Mesenchymal stem cell (in vitro differentiated cells and primary cell): ENCODE data around the gene RGS11.

Experiments
- DNase-seq: peaks from one replicate; pipeline ENCODE4 v3.0.0-alpha.2; 2013
- H2AFZ ChIP-seq: one replicate; pipeline ENCODE4 v1.6.1; 2013; ENCODE audit warnings: low read depth, mild to moderate bottlenecking, control low read depth, inconsistent platforms, low read length, moderate library complexity
- H2AK5ac ChIP-seq: 2 replicates; pipeline ENCODE4 v1.6.1; 2013; ENCODE audit warnings: low read length, moderate library complexity, mild to moderate bottlenecking, inconsistent platforms; ENCODE audit not compliant: severe bottlenecking
- H2BK120ac ChIP-seq: one replicate; pipeline ENCODE4 v1.6.1; 2013; ENCODE audit warnings: low read depth, mild to moderate bottlenecking, inconsistent platforms, low read length, moderate library complexity
- H2BK12ac ChIP-seq, 2 experiments: one replicate each; pipeline ENCODE4 v1.6.1; 2013; ENCODE audit warnings: inconsistent platforms in 2 of 2, low read length in 2 of 2, mild to moderate bottlenecking in 2 of 2, moderate library complexity in 2 of 2, control low read depth in 1 of 2
- H2BK15ac ChIP-seq: one replicate; pipeline ENCODE4 v1.6.1; 2013; ENCODE audit warnings: mild to moderate bottlenecking, low read depth, inconsistent platforms; ENCODE audit not compliant: poor library complexity, severe bottlenecking
- H2BK5ac ChIP-seq: 2 replicates; pipeline ENCODE4 v1.6.1; 2013; ENCODE audit warnings: low read depth, mild to moderate bottlenecking, low read length, control low read depth, inconsistent platforms; ENCODE audit not compliant: poor library complexity, severe bottlenecking
- H3K14ac ChIP-seq, 2 experiments: one replicate each; pipeline ENCODE4 v1.6.1; 2013; ENCODE audit warnings: inconsistent platforms in 2 of 2, low read length in 2 of 2, control low read depth in 1 of 2, mild to moderate bottlenecking in 1 of 2, moderate library complexity in 1 of 2
- H3K18ac ChIP-seq, 2 experiments: one replicate each; pipeline ENCODE4 v1.6.1; 2013; ENCODE audit warnings: inconsistent platforms in 2 of 2, low read length in 2 of 2, control low read depth in 1 of 2, low read depth in 1 of 2, mild to moderate bottlenecking in 1 of 2
- H3K23ac ChIP-seq, 2 experiments: one replicate each; pipeline ENCODE4 v1.6.1; 2013; ENCODE audit warnings: inconsistent platforms in 2 of 2, low read length in 2 of 2, mild to moderate bottlenecking in 2 of 2, moderate library complexity in 2 of 2, control low read depth in 1 of 2
- H3K27ac ChIP-seq: 2 replicates; pipeline ENCODE4 v1.5.1; 2013; ENCODE audit warnings: mild to moderate bottlenecking, moderate library complexity, low read length, control low read depth, inconsistent platforms; ENCODE audit not compliant: poor library complexity, severe bottlenecking
- H3K27me3 ChIP-seq, 2 experiments: 2 replicates each; pipeline versions ENCODE4 v1.6.1 to v1.7.0; 2013; ENCODE audit warnings: low read length in 2 of 2, mild to moderate bottlenecking in 2 of 2, moderate library complexity in 2 of 2, control low read depth in 1 of 2, inconsistent platforms in 1 of 2; ENCODE audit not compliant: control insufficient read depth in 1 of 2, insufficient read depth in 1 of 2
- H3K36me3 ChIP-seq, 2 experiments: 2 replicates each; pipeline versions ENCODE4 v1.6.1 to v1.7.0; 2013; ENCODE audit warnings: low read length in 2 of 2, control low read depth in 1 of 2, inconsistent platforms in 1 of 2, low read depth in 1 of 2, mild to moderate bottlenecking in 1 of 2; ENCODE audit not compliant: insufficient read depth in 2 of 2, control insufficient read depth in 1 of 2
- H3K4ac ChIP-seq, 2 experiments: one replicate each; pipeline ENCODE4 v1.6.1; 2013; ENCODE audit warnings: inconsistent platforms in 2 of 2, low read length in 2 of 2, mild to moderate bottlenecking in 2 of 2, moderate library complexity in 2 of 2, control low read depth in 1 of 2, low read depth in 1 of 2
- H3K4me1 ChIP-seq: 2 replicates; pipeline ENCODE4 v1.6.1; 2013; ENCODE audit warnings: low read depth, low read length, control low read depth; ENCODE audit not compliant: control insufficient read depth, insufficient read depth
- H3K4me2 ChIP-seq: 2 replicates; pipeline ENCODE4 v1.6.1; 2013; ENCODE audit warnings: low read length, mild to moderate bottlenecking, inconsistent platforms; ENCODE audit not compliant: poor library complexity, severe bottlenecking
- H3K4me3 ChIP-seq, 2 experiments: 2 replicates each; pipeline versions ENCODE4 v1.5.1 to v1.7.0; 2013; ENCODE audit warnings: low read length in 2 of 2, mild to moderate bottlenecking in 2 of 2, control low read depth in 1 of 2, low read depth in 1 of 2; ENCODE audit not compliant: insufficient read depth in 1 of 2
- H3K79me1 ChIP-seq: replicated peaks from 2 replicates; pipeline ENCODE4 v1.6.1; 2013; ENCODE audit warnings: mild to moderate bottlenecking, control low read depth, low read length, inconsistent platforms; ENCODE audit not compliant: poor library complexity, severe bottlenecking
- H3K9ac ChIP-seq: 2 replicates; pipeline ENCODE4 v1.7.0; 2013; ENCODE audit warnings: mild to moderate bottlenecking, low read length, moderate library complexity
- H3K9me3 ChIP-seq: 2 replicates; pipeline ENCODE4 v1.7.0; 2013; ENCODE audit warnings: mild to moderate bottlenecking, low read length; ENCODE audit not compliant: control insufficient read depth
- H4K8ac ChIP-seq: one replicate; pipeline ENCODE4 v1.6.1; 2013; ENCODE audit warnings: inconsistent platforms, mild to moderate bottlenecking, low read length, moderate library complexity
- H4K91ac ChIP-seq: one replicate; pipeline ENCODE4 v1.6.1; 2013; ENCODE audit warnings: mild to moderate bottlenecking, low read length, inconsistent platforms
- WGBS: methylation state at CpG from one replicate; pipeline ENCODE4 v1.1.7; 2013; ENCODE audit warnings: mixed read lengths; 5-methylcytosine and 5-hydroxymethylcytosine counted together

The RGS11 gene

DNA sequence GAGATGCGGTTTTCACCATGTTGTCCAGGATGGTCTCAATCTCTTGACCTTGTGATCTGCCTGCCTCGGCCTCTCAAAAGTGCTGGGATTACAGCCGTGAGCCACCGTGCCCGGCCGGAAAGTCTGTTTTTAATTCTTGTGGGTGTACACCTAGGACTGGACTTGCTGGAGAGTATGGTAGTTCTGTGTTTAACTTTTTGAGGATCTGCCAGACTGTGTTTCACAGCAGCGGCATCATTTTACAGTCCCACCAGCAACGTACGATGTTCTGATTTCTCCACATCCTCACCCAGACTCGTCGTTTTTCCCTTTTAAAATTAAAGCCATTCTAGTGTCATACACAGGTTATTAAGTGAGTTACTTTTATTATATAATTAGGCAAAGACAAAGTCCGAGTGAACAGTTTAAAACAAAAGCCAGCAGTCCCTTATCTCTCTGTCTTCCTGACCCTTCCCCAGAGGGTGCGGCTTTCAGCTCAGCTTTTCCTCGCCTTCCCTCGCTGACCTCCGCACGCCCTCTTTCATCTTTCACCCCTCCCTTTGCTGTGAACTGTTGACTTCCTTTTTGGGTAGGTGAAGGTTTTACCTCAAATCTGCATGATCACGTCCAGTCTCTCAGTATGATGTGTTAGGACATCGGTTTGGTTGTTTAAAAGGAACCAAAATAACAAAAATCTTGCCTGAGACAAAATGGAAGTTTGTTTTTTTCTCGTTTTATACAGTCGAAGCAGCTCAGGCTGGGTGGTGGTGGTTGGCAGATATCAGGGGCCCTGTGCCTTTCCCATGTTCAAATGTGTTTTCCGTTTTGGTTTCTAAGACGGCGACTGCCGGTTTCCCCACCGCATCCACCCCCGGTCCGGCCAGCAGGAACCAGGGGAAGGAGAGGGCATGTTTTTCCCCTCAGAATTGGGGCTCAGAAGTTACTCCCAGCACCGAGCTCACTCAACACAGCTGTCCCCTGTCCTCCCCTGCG lies 23.1 kb downstream of the RGS11 start:
- no peak for DNase-seq
- Histone ChIP-seq H4K91ac (no peak overlapping the region), H3K9ac (no peak overlapping the region), H2BK15ac (no peak overlapping the region), H3K9me3 (no peaks in the 10 kb centered on the region), H2AFZ (no peak overlapping the region), H4K8ac (no peak overlapping the region), H3K79me1 (peaks cover 17% of the 10 kb centered on the region), H3K14ac (no peak overlapping the region), H3K27me3 (no peaks in the 10 kb centered on the region), H3K27ac (no peak overlapping the region), H2BK12ac (no peak overlapping the region), H3K18ac (no peak overlapping the region), H2AK5ac (no peak overlapping the region), H3K23ac (no peak overlapping the region), H2BK5ac (no peak overlapping the region), H2BK120ac (no peak overlapping the region), H3K4me3 (no peak overlapping the region), H3K4ac (no peak overlapping the region), H3K36me3 (peaks cover 55% of the 10 kb centered on the region in 2 experiments), H3K4me2 (no peak overlapping the region), H3K4me1 (peaks cover 3% of the 10 kb centered on the region)
- WGBS, result 93% methylated on average over 22 of the region's 30 CpGs

DNA sequence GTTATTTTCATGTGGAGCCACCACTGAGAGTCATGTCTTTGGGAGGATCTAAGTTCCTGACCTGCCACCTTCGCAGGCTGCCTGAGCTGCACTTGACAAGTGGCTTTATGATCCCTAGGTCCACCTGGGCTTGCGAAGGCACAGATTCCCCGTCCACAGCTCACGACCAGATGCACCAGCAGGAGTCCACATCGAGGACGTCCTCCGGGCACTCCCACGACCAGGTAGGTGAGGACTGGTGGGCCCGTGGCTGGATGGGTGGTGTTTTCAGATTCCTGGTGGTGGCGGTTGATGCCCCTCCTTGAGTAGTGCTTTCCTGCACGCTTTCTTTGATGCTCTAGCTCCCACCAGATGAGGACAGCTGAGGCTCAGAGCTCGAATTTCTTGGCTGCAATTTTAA lies 26.3 kb downstream of the RGS11 start:
- Histone ChIP-seq H3K23ac (no peak overlapping the region), H3K4me1 (peaks cover 6% of the 10 kb centered on the region), H3K9me3 (no peaks in the 10 kb centered on the region), H4K91ac (no peak overlapping the region), H3K36me3 (peaks cover 33 to 35% of the 10 kb centered on the region in 2 experiments), H2BK12ac (no peak overlapping the region), H3K27me3 (no peaks in the 10 kb centered on the region), H3K79me1 (peaks cover 22% of the 10 kb centered on the region), H2BK120ac (no peak overlapping the region), H3K9ac (no peak overlapping the region), H3K18ac (no peak overlapping the region), H2BK5ac (no peak overlapping the region), H4K8ac (no peak overlapping the region), H2BK15ac (no peak overlapping the region), H2AK5ac (no peak overlapping the region), H3K14ac (no peak overlapping the region), H3K4me2 (no peak overlapping the region), H2AFZ (no peak overlapping the region), H3K4me3 (peak overlapping the region in 1 of 2 experiments; percentile 4), H3K27ac (no peak overlapping the region), H3K4ac (no peak overlapping the region)
- no peak for DNase-seq
- 90% methylated on average over 12 of the region's 12 CpGs for WGBS

DNA sequence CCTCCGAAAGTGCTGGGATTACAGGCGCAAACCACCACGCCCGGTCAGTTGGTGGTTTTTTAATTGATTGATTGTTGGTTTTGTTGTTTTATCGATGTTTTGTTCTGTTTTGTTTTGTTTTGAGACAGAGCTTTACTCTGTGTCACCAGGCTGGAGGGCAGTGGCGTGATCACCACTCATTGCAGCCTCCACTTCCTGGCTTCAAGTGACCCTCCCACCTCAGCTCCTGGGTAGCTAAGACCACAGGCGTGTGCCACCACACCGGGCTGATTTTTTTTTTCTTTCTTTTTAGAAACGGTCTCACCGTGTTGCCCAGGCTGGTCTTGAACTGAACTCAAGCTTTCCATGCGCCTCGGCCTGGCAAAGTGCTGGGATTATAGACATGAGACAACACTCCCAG lies 28.7 kb downstream of the RGS11 start:
- no peak overlapping the region for H2AFZ ChIP-seq
- H3K4me3 ChIP-seq, result no peak overlapping the region
- H3K4me2 ChIP-seq, result no peak overlapping the region
- no peak overlapping the region for H3K18ac ChIP-seq
- DNase-seq, result no peak
- no peaks in the 10 kb centered on the region for H3K27me3 ChIP-seq
- H2BK5ac ChIP-seq, result no peak overlapping the region
- no peak overlapping the region for H4K91ac ChIP-seq
- no peak overlapping the region for H3K23ac ChIP-seq
- no peak overlapping the region for H2AK5ac ChIP-seq
- H3K27ac ChIP-seq, result no peak overlapping the region
- 96% methylated on average over 10 of the region's 12 CpGs for WGBS
- no peak overlapping the region for H3K4ac ChIP-seq
- H3K79me1 ChIP-seq, result peaks cover 24% of the 10 kb centered on the region
- H3K4me1 ChIP-seq, result peaks cover 8% of the 10 kb centered on the region
- H4K8ac ChIP-seq, result no peak overlapping the region
- H2BK15ac ChIP-seq, result no peak overlapping the region
- H3K9ac ChIP-seq, result no peak overlapping the region
- H2BK120ac ChIP-seq, result no peak overlapping the region
- no peaks in the 10 kb centered on the region for H3K9me3 ChIP-seq
- no peak overlapping the region for H2BK12ac ChIP-seq
- H3K36me3 ChIP-seq, result peaks cover 14 to 20% of the 10 kb centered on the region in 2 experiments
- no peak overlapping the region for H3K14ac ChIP-seq

DNA sequence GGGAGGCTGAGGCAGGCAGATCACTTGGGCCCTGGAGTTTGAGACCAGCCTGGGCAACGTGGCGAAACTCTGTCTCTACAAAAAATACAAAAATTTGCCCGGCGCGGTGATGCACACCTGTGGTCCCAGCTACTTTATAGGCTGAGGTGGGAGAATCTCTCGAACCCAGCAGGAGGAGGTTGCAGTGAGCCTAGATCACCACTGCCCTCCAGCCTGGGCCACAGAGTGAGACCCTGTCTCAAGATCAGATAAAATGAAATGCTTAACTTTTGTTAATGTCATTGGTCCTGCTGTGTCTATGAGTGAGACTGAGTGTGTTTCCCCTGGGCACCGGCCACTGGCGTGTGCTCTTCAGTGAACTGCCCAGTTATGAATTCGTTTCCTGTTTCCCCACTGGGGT lies 30.6 kb downstream of the RGS11 start:
- H4K91ac ChIP-seq, result no peak overlapping the region
- no peak overlapping the region for H2BK5ac ChIP-seq
- H3K18ac ChIP-seq, result no peak overlapping the region
- H2AK5ac ChIP-seq, result no peak overlapping the region
- no peak overlapping the region for H2BK12ac ChIP-seq
- H3K14ac ChIP-seq, result no peak overlapping the region
- no peak overlapping the region for H3K23ac ChIP-seq
- H3K27ac ChIP-seq, result no peak overlapping the region
- no peak overlapping the region for H2BK120ac ChIP-seq
- H3K4me2 ChIP-seq, result no peak overlapping the region
- H3K4me1 ChIP-seq, result peaks cover 6% of the 10 kb centered on the region
- no peak overlapping the region for H3K9ac ChIP-seq
- no peak overlapping the region for H4K8ac ChIP-seq
- no peak overlapping the region for H3K4ac ChIP-seq
- H3K36me3 ChIP-seq, result peaks cover 8 to 11% of the 10 kb centered on the region in 2 experiments
- WGBS, result 94% methylated on average over 9 of the region's 9 CpGs
- H2BK15ac ChIP-seq, result no peak overlapping the region
- no peaks in the 10 kb centered on the region for H3K27me3 ChIP-seq
- no peaks in the 10 kb centered on the region for H3K9me3 ChIP-seq
- no peak for DNase-seq
- no peak overlapping the region for H2AFZ ChIP-seq
- no peak overlapping the region for H3K4me3 ChIP-seq
- peaks cover 29% of the 10 kb centered on the region for H3K79me1 ChIP-seq
